K562 (cell line): Measurements from ENCODE around the gene RGS12.

Experiments
- CREM ChIP-seq: IDR thresholded peaks from 2 replicates; pipeline ENCODE4 v1.6.1; 2014; ENCODE audit warnings: antibody characterized with exemption, low read depth
- CSDE1 ChIP-seq, 2 experiments: fragments of 450-650 bp; IDR thresholded peaks; 2 replicates each; pipeline ENCODE4 v1.6.1; 2016; ENCODE audit warnings: mild to moderate bottlenecking in 1 of 2
- EZH2 ChIP-seq: IDR thresholded peaks from 2 replicates; pipeline ENCODE4 v1.6.1; 2012; ENCODE audit warnings: low read depth, mild to moderate bottlenecking, inconsistent platforms, low read length, borderline replicate concordance
- JUNB ChIP-seq: fragments of 450-650 bp; formaldehyde crosslinking; conservative IDR thresholded peaks from 2 replicates; pipeline ENCODE4 v1.4.0; 2020; ENCODE audit warnings: mild to moderate bottlenecking
- MEF2D ChIP-seq: conservative IDR thresholded peaks from 2 replicates; pipeline ENCODE4 v1.6.1; 2016; ENCODE audit warnings: low read depth, missing genetic modification characterization, missing compliant biosample characterization
- POLR2A ChIP-seq: fragments of 450-650 bp; conservative IDR thresholded peaks from 2 replicates; pipeline ENCODE4 v1.6.1; 2016
- RCOR1 ChIP-seq, 2 experiments: IDR thresholded peaks; 2 replicates each; pipeline ENCODE4 v1.6.1; 2012; ENCODE audit warnings: low read depth in 2 of 2, low read length in 2 of 2, borderline replicate concordance in 1 of 2, improper control_type of control experiment in 1 of 2
- SMARCE1 ChIP-seq: fragments of 450-650 bp; IDR thresholded peaks from 2 replicates; pipeline ENCODE4 v1.7.1; 2016; ENCODE audit warnings: mild to moderate bottlenecking
- YY1 ChIP-seq, 3 experiments: IDR thresholded peaks; 2 replicates each; pipeline ENCODE4 v1.6.1; 2011; ENCODE audit warnings: low read length in 2 of 3, mild to moderate bottlenecking in 2 of 3, moderate library complexity in 2 of 3, borderline replicate concordance in 1 of 3, control low read depth in 1 of 3, low read depth in 1 of 3; ENCODE audit not compliant: insufficient read depth in 3 of 3, insufficient replicate concordance in 2 of 3, control insufficient read depth in 1 of 3, insufficient read length in 1 of 3; ENCODE audit errors: extremely low read depth in 1 of 3
- ZC3H4 ChIP-seq: sonication (generic); formaldehyde crosslinking; IDR thresholded peaks from 2 replicates; pipeline ENCODE4 v1.9.0; 2021; ENCODE audit warnings: missing genetic modification reagents, borderline replicate concordance
- ZNF184 ChIP-seq: sonication (generic); formaldehyde crosslinking; IDR thresholded peaks from 2 replicates; pipeline ENCODE4 v1.5.0; 2020; ENCODE audit warnings: missing genetic modification reagents

GRCh38 chr4:3283483-3283882 is 9.3 kb upstream of the RGS12 start:
- TF ChIP-seq ZNF184 (CRISPR knock-in tag) = no peak
- TF ChIP-seq YY1 (IDR thresholded peaks at IDR 0.05; ENCODE audit: borderline replicate concordance in 1 of 3, control insufficient read depth in 1 of 3, extremely low read depth in 1 of 3, insufficient read depth in 3 of 3, insufficient read length in 1 of 3, insufficient replicate concordance in 2 of 3, low read depth in 1 of 3, low read length in 2 of 3) = no peak
- TF ChIP-seq MEF2D (tag) = no peak
- no peak for TF ChIP-seq CREM
- no peak for TF ChIP-seq RCOR1 (IDR thresholded peaks at IDR 0.05; ENCODE audit: borderline replicate concordance in 1 of 2, low read depth in 2 of 2, low read length in 2 of 2)
- TF ChIP-seq SMARCE1 = no peak
- no peak for TF ChIP-seq JUNB (CRISPR knock-in tag)
- TF ChIP-seq CSDE1 (IDR thresholded peaks at IDR 0.05) = no peak
- no peak for TF ChIP-seq POLR2A
- TF ChIP-seq ZC3H4 (CRISPR knock-in tag) = no peak
- TF ChIP-seq EZH2 = no peak
